GM12873 (cell line): Measurements from ENCODE around the gene KLHL29.

Source experiments
- TF ChIP-seq, protein P1 (sequence below): IDR thresholded peaks from 2 replicates; pipeline ENCODE4 v1.5.1; 2012; ENCODE audit warnings: low read depth, mild to moderate bottlenecking, moderate library complexity, low read length, control low read depth; ENCODE audit not compliant: insufficient read depth; ENCODE audit errors: missing control alignments

KLHL29 gene

DNA sequence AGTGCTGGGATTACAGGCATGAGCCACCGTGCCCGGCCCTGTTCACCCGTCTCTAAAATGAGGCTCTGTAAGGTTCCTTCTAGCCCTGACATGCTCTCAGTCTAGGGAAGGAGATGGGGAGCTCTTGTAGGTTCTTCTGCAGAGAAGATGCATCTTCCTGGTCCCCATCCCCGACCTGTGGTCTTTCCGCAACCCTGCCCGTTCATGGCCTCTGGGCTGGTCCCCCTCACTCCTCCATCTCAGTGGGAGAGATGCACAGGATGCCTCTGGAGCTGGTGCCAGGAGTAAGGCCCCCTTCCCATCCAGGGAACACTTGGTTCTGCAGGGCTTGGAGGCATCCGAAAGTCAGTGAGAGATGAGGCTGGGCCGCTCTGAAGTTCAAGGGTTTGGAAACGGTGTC lies 212.7 kb downstream of the KLHL29 start:
- TF ChIP-seq, protein P1, sequence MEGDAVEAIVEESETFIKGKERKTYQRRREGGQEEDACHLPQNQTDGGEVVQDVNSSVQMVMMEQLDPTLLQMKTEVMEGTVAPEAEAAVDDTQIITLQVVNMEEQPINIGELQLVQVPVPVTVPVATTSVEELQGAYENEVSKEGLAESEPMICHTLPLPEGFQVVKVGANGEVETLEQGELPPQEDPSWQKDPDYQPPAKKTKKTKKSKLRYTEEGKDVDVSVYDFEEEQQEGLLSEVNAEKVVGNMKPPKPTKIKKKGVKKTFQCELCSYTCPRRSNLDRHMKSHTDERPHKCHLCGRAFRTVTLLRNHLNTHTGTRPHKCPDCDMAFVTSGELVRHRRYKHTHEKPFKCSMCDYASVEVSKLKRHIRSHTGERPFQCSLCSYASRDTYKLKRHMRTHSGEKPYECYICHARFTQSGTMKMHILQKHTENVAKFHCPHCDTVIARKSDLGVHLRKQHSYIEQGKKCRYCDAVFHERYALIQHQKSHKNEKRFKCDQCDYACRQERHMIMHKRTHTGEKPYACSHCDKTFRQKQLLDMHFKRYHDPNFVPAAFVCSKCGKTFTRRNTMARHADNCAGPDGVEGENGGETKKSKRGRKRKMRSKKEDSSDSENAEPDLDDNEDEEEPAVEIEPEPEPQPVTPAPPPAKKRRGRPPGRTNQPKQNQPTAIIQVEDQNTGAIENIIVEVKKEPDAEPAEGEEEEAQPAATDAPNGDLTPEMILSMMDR, result no peak

DNA sequence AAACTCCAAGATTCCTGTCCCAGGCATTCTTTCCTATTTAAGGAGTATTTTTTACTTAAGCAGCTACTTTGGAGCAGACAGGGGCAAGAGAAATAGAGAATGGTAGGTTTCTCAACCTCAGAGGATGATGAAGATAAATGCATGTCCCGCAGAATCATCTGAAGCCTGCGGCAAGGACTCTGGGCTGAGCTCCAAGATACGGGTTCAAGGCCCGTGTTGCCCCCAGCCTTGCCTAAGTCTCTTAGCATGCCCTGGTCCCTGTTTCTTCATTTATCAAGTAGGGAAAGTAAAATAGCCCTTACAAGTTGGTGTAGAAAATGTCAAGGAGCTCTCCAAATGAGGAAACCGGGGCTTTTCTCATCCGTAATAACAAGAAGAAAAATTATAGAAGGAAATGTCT lies 214.0 kb downstream of the KLHL29 start:
- TF ChIP-seq, protein P1, result no peak

DNA sequence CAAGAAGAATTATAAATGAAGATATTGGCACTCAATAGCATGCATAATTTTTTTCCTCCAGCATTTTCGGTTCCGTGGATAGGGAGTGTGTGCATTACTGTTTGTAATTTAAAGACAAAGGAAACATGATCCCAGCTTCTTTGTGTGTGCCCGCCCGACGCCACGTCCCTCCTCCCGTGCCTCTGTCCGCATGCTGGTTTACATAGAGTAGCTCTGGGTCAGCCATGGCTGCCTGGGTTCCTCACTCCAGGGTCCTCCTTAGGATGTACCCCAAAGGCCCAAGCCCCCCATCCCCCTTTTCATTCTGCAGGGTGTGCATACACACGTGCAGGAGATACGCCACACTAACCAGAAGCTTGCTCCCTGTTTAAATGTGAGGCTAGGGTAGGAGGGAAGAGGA lies 214.7 kb downstream of the KLHL29 start:
- TF ChIP-seq, protein P1, result no peak

DNA sequence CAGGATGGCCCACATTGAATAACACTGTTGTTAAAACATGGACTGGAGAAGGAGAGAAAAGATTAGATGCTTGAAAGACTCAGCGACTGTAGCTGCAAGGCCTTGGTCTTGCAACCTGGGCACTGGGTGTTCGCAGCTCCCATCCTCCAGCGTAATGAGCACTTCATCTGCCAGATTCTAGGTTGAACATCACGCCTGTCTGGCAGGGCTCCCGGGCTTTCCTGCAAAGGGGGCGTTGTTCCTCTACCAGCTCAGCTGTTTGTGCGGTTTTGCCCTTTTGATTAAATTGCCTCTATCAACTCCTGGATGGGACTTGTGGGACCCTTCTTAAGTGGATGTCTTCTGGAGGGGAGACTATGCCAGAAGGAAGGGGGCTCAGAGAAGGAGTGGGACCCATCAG lies 215.4 kb downstream of the KLHL29 start:
- TF ChIP-seq, protein P1, result no peak

DNA sequence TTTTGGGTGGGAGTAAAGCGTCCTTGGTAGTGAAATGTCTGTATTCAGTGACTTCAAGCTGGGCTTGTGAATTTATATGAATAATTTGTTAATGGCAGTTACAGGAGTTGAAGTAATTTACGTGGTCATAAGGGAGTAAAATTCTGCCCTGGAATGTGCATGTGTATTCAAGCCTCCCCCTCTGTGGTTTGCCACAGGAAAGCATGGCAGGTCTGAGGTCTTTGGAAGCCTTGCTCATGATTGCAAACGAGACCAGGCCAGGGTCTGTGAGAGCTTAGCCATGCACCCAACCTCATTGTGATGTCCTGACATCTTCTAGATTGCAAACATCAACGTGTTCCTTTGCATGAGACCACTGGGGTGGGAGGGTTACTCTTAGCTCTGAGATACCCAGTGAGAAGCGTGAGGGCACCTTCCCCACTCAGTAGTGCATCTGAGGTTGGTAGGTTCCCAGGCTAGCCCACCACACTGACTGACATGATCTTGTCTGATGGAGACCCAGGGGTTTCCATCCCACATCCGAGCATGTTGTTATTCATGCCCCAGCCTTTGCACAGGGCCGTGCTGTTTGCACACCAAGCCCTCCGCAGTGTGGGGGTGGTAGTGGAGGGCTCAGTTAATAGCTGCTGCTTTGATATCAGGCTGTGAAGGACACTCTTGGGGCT lies 216.5 kb downstream of the KLHL29 start:
- TF ChIP-seq, protein P1, result no peak

DNA sequence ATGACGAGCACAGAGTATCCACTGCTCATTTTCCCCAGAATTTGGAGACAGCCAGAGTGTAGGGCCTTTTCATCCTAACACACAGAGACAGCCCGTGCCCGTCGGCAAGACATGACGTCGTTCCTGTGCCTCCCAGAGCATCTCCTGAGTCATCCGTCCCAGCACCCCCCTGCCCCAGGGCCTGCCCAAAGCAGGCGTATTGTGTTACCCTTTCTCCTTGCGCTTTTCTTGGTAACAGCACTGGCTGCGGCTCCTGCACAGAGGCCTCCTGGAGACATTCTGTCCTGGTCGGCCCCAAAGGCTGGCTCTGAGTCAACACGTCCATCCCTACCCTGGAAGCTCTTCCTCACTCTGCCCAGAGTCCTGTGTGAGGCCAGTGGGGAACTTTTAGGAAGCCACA lies 217.1 kb downstream of the KLHL29 start:
- TF ChIP-seq, protein P1, result no peak

DNA sequence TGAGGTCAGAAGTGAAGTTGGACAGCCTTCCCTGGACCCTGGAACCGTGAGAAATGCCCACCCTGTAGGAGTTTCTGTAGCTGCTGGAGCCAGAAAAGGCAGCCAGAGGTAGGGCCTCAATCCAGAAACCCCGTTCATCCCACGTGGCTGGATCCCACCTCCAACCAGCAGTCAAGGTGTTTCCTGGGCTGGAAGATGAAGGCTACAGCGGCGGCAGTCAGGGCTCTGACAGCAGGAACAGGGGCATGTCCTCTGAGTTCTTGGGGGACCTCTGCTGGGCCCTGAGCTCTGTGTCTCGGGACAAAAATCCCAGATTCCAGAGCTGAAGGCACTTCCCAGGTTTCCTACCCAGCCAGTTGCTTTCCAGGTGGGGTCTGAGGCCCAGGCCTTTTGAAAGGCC lies 218.2 kb downstream of the KLHL29 start:
- TF ChIP-seq, protein P1, result no peak
